Kidney epithelial cell (primary cell): ENCODE measurements around the gene GUK1. TPM values are rescaled to one million over a fixed set of nuclear protein-coding genes. Genes with fewer than 3 reads are reported as not detected.

Experiments used
- DNase-seq: peaks from one replicate; pipeline ENCODE4 v3.0.0-alpha.2; 2010; ENCODE audit warnings: low read depth
- H3K27me3 ChIP-seq: 2 replicates; pipeline ENCODE4 v1.6.0; 2011; ENCODE audit warnings: low read length; ENCODE audit not compliant: control insufficient read depth, insufficient read depth
- H3K36me3 ChIP-seq: 2 replicates; pipeline ENCODE4 v1.5.1; 2011; ENCODE audit warnings: low read length; ENCODE audit not compliant: control insufficient read depth, insufficient read depth
- H3K4me3 ChIP-seq: 2 replicates; pipeline ENCODE4 v1.5.1; 2011; ENCODE audit warnings: low read depth, mild to moderate bottlenecking, control low read depth, low read length
- total RNA-seq: library from RNA; depleted of rRNA; stranded (reverse); fragments of >200 nt; gene quantifications from 2 replicates; pipeline ENCODE4 v1.2.3, GENCODE V29; 2015
- TF ChIP-seq, protein P1 (sequence below): IDR thresholded peaks from 2 replicates; pipeline ENCODE4 v1.5.1; 2011; ENCODE audit warnings: mild to moderate bottlenecking, moderate library complexity, low read length, control low read depth, inconsistent platforms; ENCODE audit not compliant: insufficient read depth, poor library complexity, severe bottlenecking

The GUK1 gene
- total RNA-seq, 1 donor from 2014 or later: 302 TPM

DNA sequence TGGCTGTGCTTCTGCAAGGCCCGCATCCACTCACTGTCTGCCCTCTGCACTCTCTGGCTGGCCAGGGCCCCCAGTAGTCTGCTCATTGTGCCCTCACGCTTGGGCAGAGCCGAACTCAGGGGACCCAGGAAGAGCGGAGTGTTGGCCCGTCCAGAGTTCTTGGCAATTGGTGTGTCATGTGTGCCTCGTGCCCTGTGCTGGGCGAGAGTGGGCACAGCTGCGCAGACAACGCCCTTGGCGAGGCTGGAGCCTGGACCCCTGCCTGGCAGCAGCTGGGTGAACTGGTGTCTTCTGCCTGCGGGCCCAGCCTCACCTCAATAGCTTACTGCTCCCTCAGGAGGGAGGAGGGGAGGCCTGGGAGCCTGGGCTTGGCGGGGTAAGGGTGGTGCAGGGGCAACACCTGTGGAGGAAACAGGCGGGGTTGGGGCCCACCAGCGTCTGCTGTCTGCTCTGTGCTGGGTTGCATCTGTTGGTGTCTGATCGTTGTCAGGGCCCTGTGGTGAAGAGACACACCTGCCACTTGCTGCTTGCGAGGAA lies 2.1 kb downstream of the GUK1 start:
- Histone ChIP-seq H3K36me3 (peaks cover 4% of the 10 kb centered on the region), H3K4me3 (no peak overlapping the region), H3K27me3 (no peaks in the 10 kb centered on the region)
- DNase-seq: no peak
- TF ChIP-seq, protein P1, sequence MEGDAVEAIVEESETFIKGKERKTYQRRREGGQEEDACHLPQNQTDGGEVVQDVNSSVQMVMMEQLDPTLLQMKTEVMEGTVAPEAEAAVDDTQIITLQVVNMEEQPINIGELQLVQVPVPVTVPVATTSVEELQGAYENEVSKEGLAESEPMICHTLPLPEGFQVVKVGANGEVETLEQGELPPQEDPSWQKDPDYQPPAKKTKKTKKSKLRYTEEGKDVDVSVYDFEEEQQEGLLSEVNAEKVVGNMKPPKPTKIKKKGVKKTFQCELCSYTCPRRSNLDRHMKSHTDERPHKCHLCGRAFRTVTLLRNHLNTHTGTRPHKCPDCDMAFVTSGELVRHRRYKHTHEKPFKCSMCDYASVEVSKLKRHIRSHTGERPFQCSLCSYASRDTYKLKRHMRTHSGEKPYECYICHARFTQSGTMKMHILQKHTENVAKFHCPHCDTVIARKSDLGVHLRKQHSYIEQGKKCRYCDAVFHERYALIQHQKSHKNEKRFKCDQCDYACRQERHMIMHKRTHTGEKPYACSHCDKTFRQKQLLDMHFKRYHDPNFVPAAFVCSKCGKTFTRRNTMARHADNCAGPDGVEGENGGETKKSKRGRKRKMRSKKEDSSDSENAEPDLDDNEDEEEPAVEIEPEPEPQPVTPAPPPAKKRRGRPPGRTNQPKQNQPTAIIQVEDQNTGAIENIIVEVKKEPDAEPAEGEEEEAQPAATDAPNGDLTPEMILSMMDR: no peak

- H3K36me3 ChIP-seq: peaks cover 4% of the 10 kb centered on the region
- no peaks in the 10 kb centered on the region for H3K27me3 ChIP-seq
- H3K4me3 ChIP-seq: no peak overlapping the region
- TF ChIP-seq, protein P1: no peak
- no peak for DNase-seq
Measured at GRCh38 chr1:228142701-228143136, 2.6 kb downstream of the GUK1 start.

DNA sequence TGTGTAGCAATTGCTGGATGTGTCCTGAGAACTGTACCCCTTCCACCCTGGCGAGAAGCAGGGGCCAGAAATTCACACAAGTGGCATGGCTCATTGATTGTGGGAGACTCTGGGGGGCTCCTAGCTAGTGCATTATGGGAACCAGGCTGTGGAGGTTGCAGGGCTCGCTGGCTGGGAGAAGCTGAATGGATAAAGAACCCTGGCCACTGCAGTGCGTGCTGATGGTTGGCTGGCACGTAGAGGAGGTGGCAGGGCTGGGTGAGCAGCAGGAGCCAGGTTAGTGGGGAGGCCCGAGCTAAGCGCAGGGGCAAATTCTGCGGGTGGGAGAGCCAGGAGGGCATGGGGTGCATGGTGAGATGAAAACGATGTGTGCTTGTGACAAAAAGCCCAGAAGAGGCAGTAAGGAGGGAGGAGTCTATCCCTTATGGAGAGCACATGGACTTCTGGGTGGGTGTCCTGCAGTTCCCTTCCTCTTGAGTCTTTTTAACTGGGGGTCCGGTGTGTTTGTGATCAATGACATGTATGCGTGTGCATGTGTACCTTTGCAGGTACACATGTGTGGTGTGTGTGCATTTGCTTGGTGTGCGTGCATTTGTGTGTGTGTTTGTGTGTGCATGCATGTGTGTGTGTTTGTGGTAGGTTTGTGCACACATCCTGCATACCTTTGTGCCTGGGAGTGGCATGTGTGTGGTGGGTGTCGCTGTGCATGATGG lies 3.6 kb downstream of the GUK1 start:
- TF ChIP-seq, protein P1: no peak
- Histone ChIP-seq H3K36me3 (peaks cover 4% of the 10 kb centered on the region), H3K27me3 (no peaks in the 10 kb centered on the region), H3K4me3 (no peak overlapping the region)
- DNase-seq: no peak

DNA sequence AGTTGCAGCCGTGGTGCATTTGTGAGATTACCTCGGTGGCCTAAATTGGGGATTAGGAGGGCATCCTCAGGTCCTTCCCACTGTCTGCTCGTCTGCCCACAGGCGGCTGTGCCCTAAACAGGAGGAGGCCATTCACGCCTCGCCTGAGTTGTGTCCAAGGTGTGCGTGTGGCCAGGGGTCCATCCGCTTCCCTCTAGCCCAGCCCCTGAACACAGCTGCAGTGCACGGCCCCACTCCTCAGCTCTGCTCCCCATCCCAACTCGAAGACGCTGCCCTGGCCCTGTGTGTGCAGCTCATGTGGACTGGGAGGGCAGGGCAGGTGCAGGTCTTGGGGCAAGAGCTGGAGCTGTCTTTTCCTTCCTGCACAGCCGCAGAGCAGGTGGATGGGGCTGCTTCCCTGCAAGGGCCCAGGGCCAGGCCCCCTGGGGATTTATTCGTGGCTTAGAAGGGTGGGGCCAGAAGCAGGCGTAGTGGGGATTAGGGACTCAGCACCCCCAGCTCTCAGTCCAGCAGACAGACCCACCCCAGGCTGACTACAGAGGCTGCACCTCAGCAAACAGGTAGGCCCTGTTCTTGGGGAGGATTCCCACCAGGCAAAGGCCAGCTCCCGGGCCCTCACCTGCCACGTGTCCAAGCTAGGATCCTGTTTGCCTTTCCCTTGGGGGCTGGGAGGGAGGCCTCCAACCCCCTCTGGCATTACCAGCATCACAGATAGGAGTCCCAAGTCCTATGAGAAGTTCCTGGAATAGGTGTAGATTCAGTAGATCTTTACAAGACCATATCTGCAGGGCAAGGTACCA lies 4.3 kb downstream of the GUK1 start:
- Histone ChIP-seq H3K4me3 (no peak overlapping the region), H3K27me3 (no peaks in the 10 kb centered on the region), H3K36me3 (peaks cover 4% of the 10 kb centered on the region)
- DNase-seq: no peak
- TF ChIP-seq, protein P1: no peak

DNA sequence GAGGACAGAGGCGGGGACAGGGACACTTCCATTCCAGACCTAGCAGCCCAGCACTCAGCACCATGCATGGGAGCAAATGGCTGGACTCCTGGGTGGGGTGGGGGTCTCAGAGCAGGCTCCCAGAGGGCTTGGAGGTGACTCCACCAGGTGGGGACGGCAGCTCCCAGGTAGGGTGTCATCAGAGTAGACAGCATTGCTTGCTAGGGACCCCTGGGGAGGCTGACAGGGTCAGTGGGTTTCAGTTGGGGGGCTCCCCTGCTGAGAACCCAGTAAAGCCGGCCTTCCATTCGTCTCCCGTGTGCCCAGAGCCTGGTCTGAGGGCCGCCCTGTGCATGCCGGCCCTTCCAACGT lies 4.9 kb downstream of the GUK1 start:
- H3K36me3 ChIP-seq: peaks cover 4% of the 10 kb centered on the region
- DNase-seq: no peak
- no peak overlapping the region for H3K4me3 ChIP-seq
- H3K27me3 ChIP-seq: no peaks in the 10 kb centered on the region
- TF ChIP-seq, protein P1: no peak
